K562 (cell line): Measurements from ENCODE around the gene TAC3. TPM values are rescaled to one million over a fixed set of nuclear protein-coding genes. Genes with fewer than 3 reads are reported as not detected.

Experiments used
- BACH1 ChIP-seq: fragments of 200-800 bp; sonication (Bioruptor generic); IDR thresholded peaks from 2 replicates; pipeline ENCODE4 v1.6.1; 2016; ENCODE audit warnings: missing genetic modification characterization, missing compliant biosample characterization
- CGGBP1 ChIP-seq: fragments of 250-450 bp; sonication (Bioruptor Pico); IDR thresholded peaks from 2 replicates; pipeline ENCODE4 v1.9.0; 2021; ENCODE audit warnings: mild to moderate bottlenecking
- E4F1 ChIP-seq: fragments of 250-450 bp; sonication (Bioruptor Pico); IDR thresholded peaks from 2 replicates; pipeline ENCODE4 v1.5.0; 2021; ENCODE audit warnings: mild to moderate bottlenecking, borderline replicate concordance
- HSF4 ChIP-seq: fragments of 250-450 bp; sonication (Bioruptor Pico); IDR thresholded peaks from 2 replicates; pipeline ENCODE4 v2.1.2; 2022; ENCODE audit warnings: mild to moderate bottlenecking, moderate library complexity, borderline replicate concordance
- KHSRP ChIP-seq: fragments of 450-650 bp; IDR thresholded peaks from 2 replicates; pipeline ENCODE4 v1.6.1; 2017
- POU5F1 ChIP-seq: fragments of 150-350 bp; IDR thresholded peaks from 2 replicates; pipeline ENCODE4 v1.6.1; 2014; ENCODE audit warnings: borderline replicate concordance, low read length, low read depth, mild to moderate bottlenecking; ENCODE audit not compliant: partially characterized antibody
- PRDM10 ChIP-seq: fragments of 450-650 bp; IDR thresholded peaks from 2 replicates; pipeline ENCODE4 v1.6.1; 2018; ENCODE audit not compliant: partially characterized antibody
- RBM14 ChIP-seq: fragments of 200-400 bp; formaldehyde crosslinking; IDR thresholded peaks from 2 replicates; pipeline ENCODE4 v1.6.1; 2018; ENCODE audit warnings: low read depth, mild to moderate bottlenecking, low read length, moderate library complexity, borderline replicate concordance; ENCODE audit not compliant: insufficient read depth
- RNF219 ChIP-seq: fragments of 250-450 bp; sonication (Bioruptor Pico); IDR thresholded peaks from 2 replicates; pipeline ENCODE4 v1.5.0; 2022; ENCODE audit warnings: mild to moderate bottlenecking
- SMARCA5 ChIP-seq: fragments of 450-650 bp; IDR thresholded peaks from 2 replicates; pipeline ENCODE4 v1.6.1; 2016
- SOX6 ChIP-seq: fragments of 450-650 bp; IDR thresholded peaks from 2 replicates; pipeline ENCODE4 v1.6.1; 2014; ENCODE audit warnings: mild to moderate bottlenecking
- ZBED1 ChIP-seq: IDR thresholded peaks from 2 replicates; pipeline ENCODE4 v1.6.1; 2014
- ZNF146 ChIP-seq: IDR thresholded peaks from one replicate; pipeline ENCODE4 v1.6.1; 2018; ENCODE audit warnings: missing compliant biosample characterization; ENCODE audit not compliant: unreplicated experiment
- polyA plus RNA-seq, 8 experiments: library from polyadenylated mRNA; depleted of rRNA in 4 of 8; stranded (reverse) in 5 of 8; unstranded in 3 of 8; fragments of >200 nt; fragmentation: Nextera tagmentation in 2 of 8; fragmentation: Illumina TruSeq in 1 of 8; extraction: Ambion mirVana in 2 of 8; extraction: Trizol in 1 of 8; gene quantifications; 2 replicates each; pipeline versions ENCODE4 v1.2.1 to v1.2.3, GENCODE V29; 2011 to 2014; ENCODE audit warnings: inconsistent platforms in 1 of 8, missing spikeins in 1 of 8
- total RNA-seq, 7 experiments: library from RNA; depleted of rRNA in 6 of 7; stranded (reverse); fragments of >200 nt in 6 of 7; fragmentation: Illumina TruSeq in 2 of 7; extraction: Trizol in 2 of 7; gene quantifications; 2 replicates each; pipeline versions ENCODE4 v1.2.1 to v1.2.3, GENCODE V29; 2011 to 2021; ENCODE audit warnings: low replicate concordance in 1 of 7

TAC3 gene
- total and polyA plus RNA-seq, 9 of the 15 experiments (the other 6 are each of a cell fraction or from before 2014, with no cell fraction given), result 0.29 to 2.8 (median 1.4) TPM

- TF ChIP-seq BACH1 (tag) (peak; percentile 35; the same call in 1 of the 2 replicates), E4F1 (CRISPR knock-in tag) (no peak), POU5F1 (peak; percentile 50), CGGBP1 (CRISPR knock-in tag) (0 out of 2 replicates have a peak, but pooled peaks have one; percentile 44), RBM14 (no peak), RNF219 (CRISPR knock-in tag) (no peak), ZBED1 (0 out of 2 replicates have a peak, but pooled peaks have one; percentile 47), SMARCA5 (peak; percentile 65; the same call in 1 of the 2 replicates), PRDM10 (peak; percentile 60), KHSRP (peak; percentile 81), SOX6 (peak; percentile 97), HSF4 (no peak), ZNF146 (CRISPR knock-in tag) (no peak)
These were observed 28.1 kb downstream of the TAC3 start (continued) for GRCh38 chr12:56988207-56988739.
